Thyroid gland (tissue), 4 donors: Measurements from ENCODE around the gene OR52W1.

Experiments
- CTCF ChIP-seq, 6 experiments: fragments of 200-600 bp in 3 of 6; fragments of 450-650 bp in 3 of 6; sonication (generic) in 3 of 6; IDR thresholded peaks; one replicate each; pipeline ENCODE4 v1.5.1; 2016 to 2019; ENCODE audit warnings: antibody characterized with exemption in 6 of 6, mild to moderate bottlenecking in 2 of 6, inconsistent platforms in 1 of 6, moderate library complexity in 1 of 6
- POLR2A ChIP-seq, 2 donors: fragments of 450-650 bp; IDR thresholded peaks; one replicate each; pipeline ENCODE4 v1.6.1; 2017; ENCODE audit warnings: antibody characterized with exemption in 2 of 2, mild to moderate bottlenecking in 2 of 2, moderate library complexity in 1 of 2

DNA sequence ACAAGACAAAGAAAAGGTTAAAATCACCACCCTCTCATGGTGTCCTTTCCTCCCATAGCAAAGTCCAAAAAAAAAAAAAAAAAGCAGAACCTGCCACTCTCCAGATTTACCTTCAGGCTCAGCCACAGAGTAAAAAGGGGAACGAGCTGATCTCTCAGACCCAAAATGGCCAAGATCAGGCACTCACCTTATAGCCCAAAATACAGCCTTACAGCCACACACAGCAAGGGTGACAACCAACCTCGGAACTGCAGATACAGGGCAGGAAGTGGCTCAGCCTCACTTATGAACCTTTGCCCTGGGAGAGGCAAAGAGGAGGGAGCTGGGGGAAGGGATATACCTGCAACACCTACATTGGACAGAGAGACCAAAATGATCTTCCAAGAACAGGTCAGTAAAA lies 30.9 kb downstream of the OR52W1 start:
- TF ChIP-seq CTCF (IDR thresholded peaks at IDR 0.05), result no peak
- no peak for TF ChIP-seq POLR2A (IDR thresholded peaks at IDR 0.05)
